ENCODE data around the gene STIM1. TPM values are rescaled to one million over a fixed set of nuclear protein-coding genes. Genes with fewer than 3 reads are reported as not detected.

Gene STIM1
- total RNA-seq, 1 experiment from 2014 or later = 18.0 TPM

DNA sequence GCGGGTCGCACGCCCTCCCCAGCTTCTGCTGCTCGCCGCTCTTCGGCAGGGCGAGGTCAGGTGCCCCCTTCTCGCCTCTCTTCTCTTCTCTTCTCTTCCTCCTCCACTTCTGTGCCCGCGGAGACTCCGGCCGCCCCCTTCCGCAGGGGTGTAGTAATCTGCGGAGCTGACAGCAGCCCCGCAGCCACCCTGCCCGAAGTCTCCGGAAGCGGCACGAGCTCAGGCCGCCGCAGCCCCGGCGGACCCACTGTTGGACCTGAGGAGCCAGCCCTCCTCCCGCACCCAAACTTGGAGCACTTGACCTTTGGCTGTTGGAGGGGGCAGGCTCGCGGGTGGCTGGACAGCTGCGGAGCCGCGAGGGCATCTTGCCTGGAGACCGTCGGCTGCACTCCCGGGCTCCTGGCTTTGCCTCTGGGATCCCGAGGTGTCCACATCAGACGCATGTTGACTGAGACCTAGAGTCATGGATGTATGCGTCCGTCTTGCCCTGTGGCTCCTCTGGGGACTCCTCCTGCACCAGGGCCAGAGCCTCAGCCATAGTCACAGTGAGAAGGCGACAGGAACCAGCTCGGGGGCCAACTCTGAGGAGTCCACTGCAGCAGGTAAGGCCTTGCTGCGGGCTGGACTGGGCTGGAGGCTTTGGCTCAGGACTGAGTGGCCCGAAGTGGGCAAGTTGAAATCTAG is 486 bp downstream of the STIM1 start:
- ATAC-seq (peak; percentile 6), DNase-seq (ENCODE audit: low spot score) (peak; percentile 57)
- H3K27ac Mint-ChIP-seq = peak overlapping the region; percentile 85; the same call in 1 of the 2 replicates
- H3K4me1 Mint-ChIP-seq = peaks cover 51% of the 10 kb centered on the region
- POLR2A ChIA-PET = interaction anchor here (1.9 to 2.1 kb wide), 2 partner anchors 15 to 210 kb away, joined by 8 to 17 read pairs; partner anchors contain the start of gene RHOG
- peak overlapping the region; percentile 94 for H3K4me3 Mint-ChIP-seq
- CTCF ChIA-PET = interaction anchor here (0.6 to 9.8 kb wide), 35 partner anchors 8 to 328 kb away, joined by 3 to 403 read pairs (median 7); partner anchors contain the start of genes NUP98, PGAP2, RHOG and RRM1
- H3K27me3 Mint-ChIP-seq (ENCODE audit: low read depth) = peaks cover 27% of the 10 kb centered on the region
- no peaks in the 10 kb centered on the region for H3K36me3 Mint-ChIP-seq
- no peak for TF ChIP-seq ZNF121 (CRISPR knock-in tag; IDR thresholded peaks at IDR 0.05)
- 0 out of 2 replicates have a peak, but pooled peaks have one; percentile 61 for TF ChIP-seq MYBL2 (CRISPR knock-in tag; IDR thresholded peaks at IDR 0.05)
- no peak for TF ChIP-seq ZNF423 (CRISPR knock-in tag; IDR thresholded peaks at IDR 0.05)
- peak; percentile 60; the same call in 1 of the 2 replicates for TF ChIP-seq ZNF263 (CRISPR knock-in tag; IDR thresholded peaks at IDR 0.05; ENCODE audit: low read depth)
- TF ChIP-seq ESRRA (CRISPR knock-in tag; IDR thresholded peaks at IDR 0.05; ENCODE audit: borderline replicate concordance) = 0 out of 2 replicates have a peak, but pooled peaks have one; percentile 34
- no peak; the same call in 1 of the 2 replicates for TF ChIP-seq SP1 (CRISPR knock-in tag; conservative IDR thresholded peaks at IDR 0.05)
- TF ChIP-seq FOXP1 (CRISPR knock-in tag; IDR thresholded peaks at IDR 0.05; ENCODE audit: borderline replicate concordance) = 0 out of 2 replicates have a peak, but pooled peaks have one; percentile 5
- H3K9me3 Mint-ChIP-seq = no peaks in the 10 kb centered on the region

GRCh38 chr11:3856856-3857553 is 1.5 kb downstream of the STIM1 start:
- Mint-ChIP-seq H3K9me3 (no peaks in the 10 kb centered on the region), H3K36me3 (no peaks in the 10 kb centered on the region), H3K4me1 (peaks cover 60% of the 10 kb centered on the region), H3K27ac (no peak overlapping the region), H3K4me3 (peak overlapping the region; percentile 94), H3K27me3 (ENCODE audit: low read depth) (peaks cover 34% of the 10 kb centered on the region)
- DNase-seq (ENCODE audit: low spot score) (no peak), ATAC-seq (no peak)
- ChIA-PET POLR2A (no interaction called here), CTCF (interaction anchor here (0.6 to 9.8 kb wide), 6 partner anchors 14 to 213 kb away, joined by 3 to 403 read pairs (median 24); partner anchors contain the start of gene RHOG)
- TF ChIP-seq JUN (CRISPR knock-in tag; IDR thresholded peaks at IDR 0.05) = no peak
- no peak for TF ChIP-seq NR3C1 (CRISPR knock-in tag; conservative IDR thresholded peaks at IDR 0.05; ENCODE audit: low read depth)
- TF ChIP-seq ZNF138 (CRISPR knock-in tag; conservative IDR thresholded peaks at IDR 0.05) = no peak
- no peak for TF ChIP-seq FOXJ3 (CRISPR knock-in tag; IDR thresholded peaks at IDR 0.05; ENCODE audit: borderline replicate concordance)
- no peak for TF ChIP-seq ZNF281 (CRISPR knock-in tag; IDR thresholded peaks at IDR 0.05)
- no peak for TF ChIP-seq GABPB1 (CRISPR knock-in tag; IDR thresholded peaks at IDR 0.05)
- TF ChIP-seq, protein P1, sequence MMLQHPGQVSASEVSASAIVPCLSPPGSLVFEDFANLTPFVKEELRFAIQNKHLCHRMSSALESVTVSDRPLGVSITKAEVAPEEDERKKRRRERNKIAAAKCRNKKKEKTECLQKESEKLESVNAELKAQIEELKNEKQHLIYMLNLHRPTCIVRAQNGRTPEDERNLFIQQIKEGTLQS (CRISPR knock-in tag; conservative IDR thresholded peaks at IDR 0.05) = no peak
- no peak for TF ChIP-seq ESRRA (CRISPR knock-in tag; IDR thresholded peaks at IDR 0.05; ENCODE audit: borderline replicate concordance)
- no peak for TF ChIP-seq IRF2 (CRISPR knock-in tag; IDR thresholded peaks at IDR 0.05; ENCODE audit: borderline replicate concordance, low read depth)
- TF ChIP-seq, protein P2, sequence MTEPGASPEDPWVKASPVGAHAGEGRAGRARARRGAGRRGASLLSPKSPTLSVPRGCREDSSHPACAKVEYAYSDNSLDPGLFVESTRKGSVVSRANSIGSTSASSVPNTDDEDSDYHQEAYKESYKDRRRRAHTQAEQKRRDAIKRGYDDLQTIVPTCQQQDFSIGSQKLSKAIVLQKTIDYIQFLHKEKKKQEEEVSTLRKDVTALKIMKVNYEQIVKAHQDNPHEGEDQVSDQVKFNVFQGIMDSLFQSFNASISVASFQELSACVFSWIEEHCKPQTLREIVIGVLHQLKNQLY (CRISPR knock-in tag; IDR thresholded peaks at IDR 0.05) = no peak
- TF ChIP-seq ZNF512 (CRISPR knock-in tag; IDR thresholded peaks at IDR 0.05; ENCODE audit: borderline replicate concordance) = no peak
- TF ChIP-seq, protein P3, sequence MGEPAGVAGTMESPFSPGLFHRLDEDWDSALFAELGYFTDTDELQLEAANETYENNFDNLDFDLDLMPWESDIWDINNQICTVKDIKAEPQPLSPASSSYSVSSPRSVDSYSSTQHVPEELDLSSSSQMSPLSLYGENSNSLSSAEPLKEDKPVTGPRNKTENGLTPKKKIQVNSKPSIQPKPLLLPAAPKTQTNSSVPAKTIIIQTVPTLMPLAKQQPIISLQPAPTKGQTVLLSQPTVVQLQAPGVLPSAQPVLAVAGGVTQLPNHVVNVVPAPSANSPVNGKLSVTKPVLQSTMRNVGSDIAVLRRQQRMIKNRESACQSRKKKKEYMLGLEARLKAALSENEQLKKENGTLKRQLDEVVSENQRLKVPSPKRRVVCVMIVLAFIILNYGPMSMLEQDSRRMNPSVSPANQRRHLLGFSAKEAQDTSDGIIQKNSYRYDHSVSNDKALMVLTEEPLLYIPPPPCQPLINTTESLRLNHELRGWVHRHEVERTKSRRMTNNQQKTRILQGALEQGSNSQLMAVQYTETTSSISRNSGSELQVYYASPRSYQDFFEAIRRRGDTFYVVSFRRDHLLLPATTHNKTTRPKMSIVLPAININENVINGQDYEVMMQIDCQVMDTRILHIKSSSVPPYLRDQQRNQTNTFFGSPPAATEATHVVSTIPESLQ (CRISPR knock-in tag; IDR thresholded peaks at IDR 0.05) = no peak
- TF ChIP-seq, protein P4, sequence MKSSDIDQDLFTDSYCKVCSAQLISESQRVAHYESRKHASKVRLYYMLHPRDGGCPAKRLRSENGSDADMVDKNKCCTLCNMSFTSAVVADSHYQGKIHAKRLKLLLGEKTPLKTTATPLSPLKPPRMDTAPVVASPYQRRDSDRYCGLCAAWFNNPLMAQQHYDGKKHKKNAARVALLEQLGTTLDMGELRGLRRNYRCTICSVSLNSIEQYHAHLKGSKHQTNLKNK (CRISPR knock-in tag; IDR thresholded peaks at IDR 0.05) = no peak
- TF ChIP-seq SMAD3 (CRISPR knock-in tag; IDR thresholded peaks at IDR 0.05; ENCODE audit: borderline replicate concordance) = no peak
- no peak for TF ChIP-seq NR1H2 (CRISPR knock-in tag; IDR thresholded peaks at IDR 0.05)
- no peak for TF ChIP-seq USF2 (CRISPR knock-in tag; IDR thresholded peaks at IDR 0.05)
- no peak for TF ChIP-seq HMGA2 (CRISPR knock-in tag; IDR thresholded peaks at IDR 0.05)

Measured in WTC11 (cell line).